HG03520 (cell line): ENCODE data around the gene ACTL9.

ENCODE experiments used
- ATAC-seq: cut with Tn5 transposase; IDR thresholded peaks from one replicate; pipeline ENCODE4 v1.9.1; 2021; ENCODE audit warnings: mild to moderate bottlenecking, moderate library complexity; ENCODE audit not compliant: unreplicated experiment

The ACTL9 gene

DNA sequence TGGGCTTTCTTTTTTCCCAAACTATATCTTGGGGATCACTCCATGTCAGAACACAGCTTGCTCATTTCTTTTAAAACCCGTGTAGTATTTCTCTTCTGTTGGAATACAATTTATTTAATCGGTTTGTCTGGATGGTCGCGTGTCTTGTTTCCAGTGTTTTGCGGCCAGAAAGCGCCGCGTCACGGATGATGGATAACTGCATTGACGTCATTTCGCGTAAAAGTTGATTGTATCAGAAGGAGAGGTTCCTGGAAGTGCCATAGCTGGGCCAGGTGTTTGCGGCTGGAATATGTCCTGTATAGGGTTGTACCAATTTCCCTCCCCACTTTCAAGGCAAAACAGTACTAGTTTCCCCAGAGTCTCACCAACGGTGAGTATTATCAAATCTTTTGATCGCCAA is 9.7 kb downstream of the ACTL9 start:
- ATAC-seq, result no peak

DNA sequence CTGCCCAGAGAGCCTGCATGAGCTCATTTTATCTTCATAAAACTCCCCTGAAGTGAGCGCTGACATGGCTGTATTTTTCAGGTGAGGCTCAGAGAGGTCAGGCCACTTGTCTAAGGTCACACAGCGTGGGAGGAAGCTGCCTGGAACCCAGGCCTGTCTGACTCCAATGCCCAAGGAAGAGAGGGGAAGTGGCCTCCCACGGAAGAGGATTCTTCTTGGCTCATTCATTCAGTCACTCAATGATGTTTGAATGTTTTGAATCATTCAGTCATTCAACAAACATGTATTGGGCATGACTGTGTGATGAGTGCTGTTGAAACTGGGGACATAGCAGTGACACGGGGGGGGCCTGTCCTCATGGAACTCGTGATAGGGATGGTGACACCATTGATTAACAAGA is 12.0 kb downstream of the ACTL9 start:
- ATAC-seq, result no peak

DNA sequence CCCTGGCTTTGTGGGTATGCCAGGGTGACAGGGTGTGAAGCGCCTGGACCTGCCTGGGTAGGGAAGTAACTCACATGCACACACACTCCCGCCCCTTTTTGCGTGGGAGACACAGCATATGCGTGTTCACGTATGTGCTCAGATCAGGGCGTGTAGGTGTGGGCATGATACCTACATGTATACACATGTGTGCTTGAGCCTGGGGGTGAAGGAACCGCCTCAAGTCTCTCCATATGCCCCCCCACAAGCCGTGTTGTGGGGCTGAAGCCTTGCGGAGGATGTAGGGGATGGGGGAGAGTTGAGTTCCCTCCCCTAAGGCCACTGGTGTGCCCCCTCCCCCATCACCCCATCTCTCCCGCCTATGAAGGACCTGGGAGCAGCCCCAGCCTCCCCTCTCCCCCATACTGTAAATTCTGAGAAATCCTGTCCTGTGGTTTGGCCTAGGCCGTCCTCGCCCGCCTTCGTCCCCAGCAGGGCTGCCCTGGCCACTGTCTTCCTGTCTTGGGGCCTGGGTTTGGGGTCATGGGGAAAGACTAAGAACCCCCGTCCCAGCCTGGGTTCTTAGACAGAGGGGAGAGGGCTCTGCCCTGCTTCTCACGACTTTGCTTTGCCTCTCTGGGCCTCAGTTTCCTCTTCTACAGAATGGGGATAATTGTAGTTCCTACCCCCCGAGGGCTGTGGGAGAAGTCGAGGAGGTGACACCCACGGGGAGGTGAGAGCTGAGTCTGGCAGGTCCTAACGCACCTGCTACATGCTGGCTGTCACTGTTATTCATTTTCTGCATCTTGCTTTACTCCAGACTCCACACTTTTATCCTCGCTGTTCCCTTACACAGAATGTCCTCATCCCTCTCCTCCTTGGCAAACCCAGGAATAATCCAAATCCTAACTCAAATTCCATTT is 14.3 kb downstream of the ACTL9 start:
- ATAC-seq, result no peak

DNA sequence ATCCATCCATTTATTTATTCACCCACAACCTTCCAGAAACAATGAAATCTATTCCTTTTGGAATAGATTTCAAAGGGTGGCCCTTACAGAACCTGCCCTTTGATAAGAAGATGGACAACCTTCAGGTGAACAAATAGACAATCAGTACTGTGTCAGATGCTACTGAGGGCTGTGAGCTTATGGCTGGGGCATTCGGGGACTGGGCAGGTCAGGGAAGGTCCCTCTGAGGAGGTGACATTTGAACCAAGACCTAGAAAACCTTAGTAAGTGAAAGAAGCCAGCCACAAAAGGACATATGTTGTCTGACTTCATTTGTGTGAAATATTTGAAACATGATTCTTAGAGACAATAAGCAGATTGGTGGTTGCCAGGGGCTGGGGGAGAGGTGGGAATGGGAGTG is 15.7 kb downstream of the ACTL9 start:
- ATAC-seq, result no peak

DNA sequence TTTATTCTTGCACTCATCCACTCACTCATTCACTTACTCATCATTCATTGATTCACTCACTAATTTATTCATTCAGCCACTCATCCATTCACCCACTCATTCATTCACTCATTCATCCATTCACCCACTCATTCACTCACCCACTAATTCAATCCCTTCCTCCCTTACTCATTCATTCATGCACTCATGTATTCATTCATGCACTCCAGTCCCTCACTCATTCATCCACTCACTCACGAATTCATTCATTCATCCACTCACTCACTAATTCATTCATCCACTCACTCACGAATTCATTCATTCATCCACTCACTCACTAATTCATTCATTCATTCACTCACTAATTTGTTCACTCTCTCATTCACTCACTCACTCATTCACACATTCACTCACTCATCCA is 16.1 kb downstream of the ACTL9 start:
- no peak for ATAC-seq

DNA sequence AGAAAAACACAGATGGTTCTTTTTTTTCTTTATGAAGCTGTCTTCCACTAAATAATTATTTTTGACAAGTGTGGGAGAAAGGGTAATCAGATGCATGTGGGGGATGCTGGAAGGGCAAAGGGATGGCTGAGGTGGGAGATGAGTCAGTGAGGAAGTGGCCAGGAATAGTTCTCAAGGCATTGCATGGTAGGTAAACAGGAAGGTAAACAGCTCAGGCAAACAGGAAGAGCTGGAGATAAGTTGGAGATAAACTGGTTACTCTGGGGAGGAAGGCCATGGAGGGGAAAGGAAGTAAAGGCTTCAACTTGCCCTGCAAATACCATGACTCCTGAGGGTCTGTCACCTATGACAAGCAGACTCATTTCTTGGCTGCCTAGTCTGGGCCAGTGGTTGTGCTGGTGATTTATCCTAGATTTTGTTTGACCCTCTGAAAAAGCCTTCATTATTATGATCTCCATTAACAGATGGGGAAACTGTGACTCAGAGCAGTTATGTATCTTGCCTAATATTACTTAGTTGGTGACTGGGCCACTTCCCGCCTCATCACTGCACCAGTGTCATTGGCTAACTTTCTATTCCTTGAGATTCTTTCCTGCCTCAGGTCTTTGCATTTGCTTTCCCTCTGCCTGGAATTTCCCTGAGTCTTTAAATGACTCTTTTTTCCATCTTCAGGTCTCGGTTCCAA is 17.1 kb downstream of the ACTL9 start:
- no peak for ATAC-seq

DNA sequence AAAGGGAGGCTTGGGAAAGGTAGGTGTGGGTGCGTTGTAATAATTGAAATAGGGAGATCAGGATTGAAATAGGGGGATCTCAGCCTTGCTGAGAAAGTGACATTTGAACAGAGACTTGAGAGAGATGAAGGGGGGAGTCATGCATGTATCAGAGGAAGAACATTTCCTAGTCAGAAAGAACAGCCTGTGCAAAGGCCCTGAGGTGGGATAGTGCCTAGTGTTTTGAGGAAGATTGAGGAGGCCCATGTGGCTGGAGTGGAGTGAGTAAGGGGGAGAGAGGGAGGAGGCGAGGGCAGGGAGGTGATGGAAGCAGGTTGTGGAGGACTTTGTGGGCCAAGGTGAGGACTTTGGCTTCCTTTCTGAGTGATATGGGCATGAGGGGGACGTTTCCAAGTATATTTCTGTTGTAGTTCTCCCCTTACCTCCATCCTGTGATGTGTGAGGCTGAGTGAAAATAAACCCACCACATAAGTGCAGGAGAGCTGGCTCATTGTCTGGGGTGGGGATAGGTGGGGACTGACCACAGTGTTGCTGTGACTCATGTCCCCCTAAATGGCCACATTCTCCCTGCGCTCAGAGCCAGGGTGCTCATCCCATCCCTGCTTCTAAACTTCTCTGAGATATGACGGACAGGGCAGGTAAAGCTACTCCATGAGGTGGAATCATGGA is 17.8 kb downstream of the ACTL9 start:
- no peak for ATAC-seq

DNA sequence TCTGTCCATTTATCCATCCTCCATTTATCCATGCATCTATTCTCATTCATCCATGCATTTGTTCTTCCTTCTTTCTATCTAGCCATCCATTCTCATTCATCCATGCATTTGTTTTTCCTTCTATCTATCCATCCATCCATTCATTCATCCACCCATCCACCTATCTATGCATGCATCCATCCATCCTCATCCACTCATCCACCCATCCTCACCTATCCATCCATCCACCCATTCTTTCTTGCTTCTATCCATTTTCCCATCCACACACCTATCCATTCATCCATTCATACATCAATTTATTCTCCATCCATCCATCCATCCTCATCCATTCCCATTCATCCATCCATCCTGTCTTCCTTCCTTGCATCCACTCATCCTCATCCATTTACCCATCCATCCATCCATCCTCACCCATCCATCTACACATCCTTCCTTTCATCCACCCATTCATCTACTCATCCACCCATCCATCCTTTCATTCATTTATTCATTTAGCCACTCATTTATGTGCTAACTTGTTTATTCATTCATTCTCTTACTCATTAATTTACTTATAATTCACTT is 20.3 kb downstream of the ACTL9 start:
- ATAC-seq, result no peak

DNA sequence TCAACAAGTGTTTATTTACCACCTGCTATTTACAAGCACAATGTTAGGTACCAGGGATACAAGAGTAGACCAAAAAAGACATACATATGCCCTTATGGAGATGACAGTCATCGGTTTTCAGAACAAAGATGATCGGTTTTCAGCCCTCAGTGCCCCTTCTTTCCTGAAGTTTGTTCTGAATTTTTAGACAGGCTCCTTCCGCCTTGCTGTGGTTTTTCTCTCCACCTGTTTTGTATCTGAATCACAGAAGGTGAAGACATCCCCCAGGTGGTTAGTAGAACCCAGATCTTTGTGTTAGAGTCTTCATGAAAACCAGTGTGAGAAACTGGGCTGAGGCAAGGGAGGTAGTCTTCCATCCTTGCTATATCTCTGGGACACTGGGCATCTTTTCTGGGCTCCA is 23.5 kb downstream of the ACTL9 start:
- ATAC-seq, result no peak

DNA sequence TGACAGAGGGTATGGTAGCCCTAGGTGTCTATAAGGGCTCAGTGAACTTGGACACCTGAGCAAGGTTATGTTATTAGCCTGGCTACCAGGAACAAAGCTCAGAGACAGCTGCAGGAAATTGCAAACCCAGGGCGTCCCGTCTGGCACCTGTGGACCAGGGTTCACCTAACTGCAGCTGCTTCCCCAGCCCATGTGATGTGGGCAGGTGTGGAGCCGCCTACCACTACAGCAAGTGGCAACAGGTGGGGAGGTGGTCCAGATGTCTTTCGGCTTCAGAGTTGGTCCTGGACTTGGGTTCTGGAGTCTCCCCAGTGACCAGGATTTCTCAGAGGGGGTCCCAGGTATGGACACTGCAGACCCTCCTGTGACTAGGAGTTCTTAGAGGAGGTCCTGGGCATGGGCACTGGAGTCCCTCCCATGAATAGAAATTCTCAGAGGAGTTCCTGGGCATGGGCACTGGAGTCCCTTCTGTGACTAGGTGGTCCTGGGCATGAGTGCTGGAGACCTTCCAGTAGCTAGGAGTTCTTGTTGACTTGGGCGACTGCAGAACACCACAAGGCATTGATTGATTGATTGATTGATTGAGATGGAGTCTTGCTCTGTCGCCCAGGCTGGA is 25.2 kb downstream of the ACTL9 start:
- ATAC-seq, result no peak

DNA sequence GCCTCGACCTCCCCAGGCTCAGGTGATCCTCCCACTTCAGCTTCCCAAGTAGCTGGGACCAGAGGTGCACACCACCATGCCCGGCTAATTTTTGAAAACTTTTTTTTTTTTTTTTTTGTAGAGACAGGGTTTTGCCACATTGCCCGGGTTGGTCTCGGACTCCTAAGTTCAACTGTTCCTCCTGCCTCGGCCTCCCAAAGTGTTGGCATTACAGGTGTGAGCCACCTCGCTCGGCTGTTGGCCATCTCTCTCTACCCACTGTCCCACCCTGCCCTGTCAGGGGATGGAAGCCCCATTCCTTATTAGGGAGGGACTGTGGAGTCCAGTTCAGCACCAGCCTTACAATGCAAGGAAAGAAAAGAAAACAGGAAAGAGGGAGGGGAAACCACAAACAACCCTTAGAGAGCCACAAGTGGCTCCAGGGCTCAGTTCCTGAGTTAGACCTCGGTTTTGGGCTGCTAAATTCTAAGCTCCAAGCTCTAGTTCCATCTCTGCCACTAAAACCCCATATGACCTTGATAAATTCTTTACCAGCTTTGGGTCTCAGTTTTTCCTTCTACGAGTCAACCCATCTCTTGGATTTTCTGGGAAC is 31.7 kb downstream of the ACTL9 start:
- ATAC-seq, result no peak

DNA sequence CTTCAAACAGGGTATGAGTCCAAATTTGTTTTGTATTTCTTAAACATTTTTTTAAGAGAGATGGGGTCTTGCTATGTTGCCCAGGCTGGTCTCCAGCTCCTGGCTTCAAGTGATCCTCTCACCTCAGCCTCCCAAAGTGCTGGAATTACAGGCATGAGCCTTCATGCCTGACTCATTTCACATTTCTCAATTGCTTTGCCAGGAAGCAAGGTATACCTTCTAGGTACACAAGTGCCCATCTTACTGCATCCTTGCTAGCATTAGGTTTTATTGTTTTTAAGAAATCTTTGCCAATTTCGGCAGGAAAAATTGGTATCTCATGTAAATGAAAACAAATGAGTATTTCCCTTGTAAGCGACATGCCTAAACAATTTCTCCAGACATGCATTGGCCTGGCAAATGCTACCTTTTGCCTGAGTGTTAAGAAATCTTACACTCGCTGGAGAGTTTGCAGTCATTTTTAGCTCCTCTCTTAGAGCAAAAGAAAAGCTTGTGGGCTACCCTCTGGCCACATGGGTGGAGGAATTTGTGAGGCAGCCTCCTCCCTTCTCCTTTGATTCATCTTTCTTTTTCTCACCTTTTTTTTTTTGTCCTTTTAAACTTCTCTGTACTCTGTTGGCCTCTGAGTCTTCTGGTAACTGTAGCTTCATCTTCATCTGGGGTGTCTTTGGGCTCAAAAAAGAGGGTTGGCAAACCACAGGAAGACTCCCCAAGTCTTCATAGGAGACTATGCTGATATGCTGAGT is 33.0 kb downstream of the ACTL9 start:
- no peak for ATAC-seq

DNA sequence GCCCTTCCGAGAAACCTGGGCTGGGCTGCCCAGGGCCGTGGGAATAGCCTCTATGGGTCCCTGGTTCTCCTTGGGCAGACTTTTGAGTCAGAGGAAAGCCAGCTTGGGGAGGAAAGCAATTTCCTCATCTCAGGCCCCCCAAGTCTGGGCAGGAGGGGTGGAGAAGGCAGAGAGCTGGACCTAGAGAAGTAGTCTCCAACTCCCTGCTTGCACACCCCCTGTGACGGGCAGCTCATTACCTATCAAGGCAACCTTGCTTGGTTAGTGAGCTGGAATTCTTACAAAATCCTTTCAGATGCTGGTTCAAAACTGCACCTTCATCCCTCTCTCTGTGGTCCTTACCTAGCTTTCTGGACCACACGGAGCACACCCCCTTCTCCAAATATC is 33.9 kb downstream of the ACTL9 start:
- ATAC-seq, result no peak

DNA sequence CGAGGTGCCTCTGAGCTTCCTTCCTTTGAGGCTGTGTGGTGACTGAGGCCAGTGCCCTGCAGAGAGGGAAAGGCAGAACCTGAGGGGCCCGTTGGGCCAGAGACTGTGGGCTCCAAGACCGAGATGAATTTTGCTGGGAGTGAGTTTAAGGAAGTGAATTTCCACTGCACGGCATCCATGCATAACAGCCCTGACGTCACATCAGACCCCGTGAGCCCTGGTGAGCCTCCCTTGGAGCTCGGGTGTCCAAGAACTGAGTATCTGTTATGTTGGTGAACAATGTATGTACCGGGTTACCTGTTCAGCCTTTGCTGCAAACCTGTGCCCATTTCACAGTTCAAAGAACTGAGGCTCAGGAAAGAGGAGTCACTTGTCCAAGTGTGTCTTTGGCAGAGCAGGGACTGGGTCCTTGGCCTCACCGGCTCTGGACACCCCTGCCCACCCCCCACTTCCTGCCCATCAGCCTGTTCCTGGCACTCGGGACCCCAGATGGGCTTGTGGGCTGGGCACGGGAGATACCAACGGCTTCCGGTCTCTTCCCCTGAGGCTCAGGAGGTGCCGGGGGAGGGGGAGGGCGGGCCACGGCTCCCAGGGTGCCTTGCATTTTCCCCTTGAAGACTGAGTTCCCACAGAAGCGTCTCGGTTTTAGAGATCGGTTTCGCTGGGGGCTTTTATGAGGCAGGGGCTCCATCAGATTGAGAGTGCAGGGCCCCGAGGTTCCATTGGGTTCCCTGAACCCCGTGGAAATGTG is 34.5 kb downstream of the ACTL9 start:
- no peak for ATAC-seq

DNA sequence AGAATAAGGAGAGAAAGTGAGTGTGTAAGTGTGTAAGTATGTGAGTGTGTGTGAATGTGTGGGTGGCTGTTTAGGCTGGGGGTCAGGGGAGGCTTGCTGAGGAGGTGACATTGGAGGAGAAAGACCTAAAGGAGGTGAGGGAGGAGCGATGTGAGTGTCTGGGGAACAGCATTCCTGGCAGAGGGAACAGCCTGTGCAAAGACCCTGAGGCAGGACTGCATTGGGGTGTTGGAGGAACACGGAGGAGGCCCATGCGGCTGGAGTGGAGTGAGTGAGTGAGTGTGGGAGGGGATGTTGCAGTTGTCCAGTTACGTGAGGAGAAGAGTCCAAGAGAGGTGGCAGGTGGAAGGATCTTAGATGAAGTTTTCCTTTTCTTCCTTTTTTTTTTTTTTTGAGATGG is 36.3 kb downstream of the ACTL9 start:
- no peak for ATAC-seq

DNA sequence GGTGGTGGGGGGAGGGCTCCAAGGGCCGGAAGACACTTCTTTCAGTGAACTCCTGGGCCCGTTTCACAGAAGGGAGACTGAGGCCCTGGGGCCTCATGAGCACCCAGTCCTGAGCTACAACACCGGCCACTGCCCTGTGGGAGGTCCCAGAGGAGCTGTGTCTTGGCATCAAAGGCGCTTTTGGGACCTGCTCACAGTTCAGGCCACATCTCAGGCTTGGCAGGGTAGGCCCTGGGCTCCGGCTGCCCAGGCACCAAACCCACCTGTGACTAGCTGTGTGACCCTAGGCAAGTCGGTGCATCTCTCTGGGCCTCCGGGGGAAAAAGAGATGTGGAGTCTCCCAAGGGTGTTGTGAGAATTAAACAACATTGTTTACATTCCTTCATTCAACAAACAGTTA is 38.7 kb downstream of the ACTL9 start:
- no peak for ATAC-seq

DNA sequence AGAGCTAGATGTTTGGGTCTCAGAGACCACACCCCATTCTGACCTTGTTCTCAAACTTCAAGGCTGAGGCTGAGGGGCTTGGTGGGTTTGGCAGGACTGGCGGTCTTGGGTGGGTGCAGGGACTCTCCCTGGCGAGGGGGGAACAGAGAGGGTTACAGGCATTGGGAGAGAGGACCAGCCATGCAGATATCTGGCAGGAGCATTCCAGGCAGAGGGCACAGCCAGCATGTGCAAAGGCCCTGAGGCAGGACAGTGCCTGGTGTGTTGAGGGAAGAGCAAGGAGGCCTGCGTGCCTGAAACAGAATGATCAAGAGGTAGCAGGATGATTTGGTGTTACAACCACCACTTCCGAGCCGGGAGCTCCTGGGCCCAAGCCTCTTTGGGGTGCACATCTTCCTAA is 40.7 kb downstream of the ACTL9 start:
- no peak for ATAC-seq

DNA sequence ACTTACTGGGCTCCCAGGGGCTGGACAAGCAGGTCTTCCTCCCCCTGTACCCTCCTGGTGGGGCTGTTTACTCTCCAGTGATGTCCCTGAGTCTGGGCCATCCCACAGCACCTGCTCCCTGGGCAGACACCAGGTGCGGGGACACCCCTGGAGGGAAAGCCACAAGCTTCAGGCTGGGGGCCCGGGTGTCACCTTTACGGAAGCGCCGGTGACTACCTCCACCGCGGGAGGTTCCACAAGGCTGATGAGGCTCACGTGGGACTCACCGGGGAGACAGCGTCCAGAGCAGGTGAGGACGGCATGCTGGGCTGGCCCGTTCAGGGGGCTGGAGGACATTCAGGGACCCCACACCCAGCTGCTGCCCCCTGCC is 43.3 kb downstream of the ACTL9 start:
- ATAC-seq, result no peak

DNA sequence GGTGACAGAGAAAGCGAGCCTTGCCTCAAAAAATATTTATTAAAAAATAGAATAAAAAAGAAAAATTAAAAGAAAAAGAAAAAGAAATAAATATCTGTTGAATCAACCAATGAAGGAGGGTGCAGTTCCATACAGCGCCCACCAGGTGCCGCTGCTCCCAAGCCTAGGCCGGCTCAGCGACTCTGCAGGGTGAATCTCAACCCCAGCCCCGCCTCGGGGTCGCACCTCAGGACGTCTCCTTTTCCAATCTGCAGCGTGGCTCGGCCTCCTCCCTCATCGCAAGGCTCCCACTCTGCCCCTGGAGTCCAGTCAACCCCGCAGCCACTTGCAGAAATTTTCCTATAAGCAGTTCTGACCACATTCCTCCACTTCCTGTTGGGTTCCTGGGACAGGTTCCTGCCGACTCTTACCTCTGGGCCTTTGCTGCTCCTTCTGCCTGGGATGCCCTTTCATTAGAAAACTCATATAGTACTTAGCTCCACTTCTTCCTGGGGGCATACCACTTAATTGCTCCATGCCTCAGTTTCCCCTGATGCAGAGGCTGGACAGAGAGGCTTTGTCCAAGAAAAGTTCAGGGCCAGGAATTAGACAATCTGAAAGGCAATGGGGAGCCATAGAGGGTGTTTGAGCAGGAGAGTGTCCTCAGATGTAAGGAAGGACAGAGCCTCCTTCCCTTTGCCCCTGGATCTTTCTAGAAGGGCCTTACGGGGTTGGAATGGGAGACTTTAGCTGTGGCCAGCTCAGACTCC is 43.8 kb downstream of the ACTL9 start:
- no peak for ATAC-seq
